T-helper 1 cell (primary cell): Measurements from ENCODE around the gene RMC1.
"Not testable (repeated sequence)": the region's sequence is repeated elsewhere in the genome, so short reads cannot be mapped to it uniquely, and the experiment has no call there.

ENCODE experiments used
- DNase-seq, 5 donors: peaks; one replicate each; pipeline ENCODE4 v3.0.0-alpha.2; 2012 to 2020

RMC1 gene

DNA sequence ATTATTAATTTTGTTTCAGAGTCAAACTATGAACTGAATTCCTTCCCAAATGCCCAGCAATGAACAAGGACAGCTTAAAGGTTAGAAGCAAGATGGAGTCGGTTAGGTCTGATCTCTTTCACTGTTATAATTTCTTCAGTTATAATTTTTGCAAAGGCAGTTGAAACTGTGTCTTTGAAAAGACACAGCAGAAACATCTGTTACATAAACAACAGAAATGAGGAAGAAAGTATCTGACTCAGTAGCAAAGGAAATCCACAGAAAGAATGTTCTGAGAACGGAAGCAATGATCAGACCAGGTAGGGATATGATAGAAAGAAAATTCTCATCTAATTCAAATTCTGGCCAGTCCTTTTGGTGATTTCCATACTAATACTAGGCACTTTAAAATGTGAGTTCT is 5.2 kb upstream of the RMC1 start:
- DNase-seq: no peak

DNA sequence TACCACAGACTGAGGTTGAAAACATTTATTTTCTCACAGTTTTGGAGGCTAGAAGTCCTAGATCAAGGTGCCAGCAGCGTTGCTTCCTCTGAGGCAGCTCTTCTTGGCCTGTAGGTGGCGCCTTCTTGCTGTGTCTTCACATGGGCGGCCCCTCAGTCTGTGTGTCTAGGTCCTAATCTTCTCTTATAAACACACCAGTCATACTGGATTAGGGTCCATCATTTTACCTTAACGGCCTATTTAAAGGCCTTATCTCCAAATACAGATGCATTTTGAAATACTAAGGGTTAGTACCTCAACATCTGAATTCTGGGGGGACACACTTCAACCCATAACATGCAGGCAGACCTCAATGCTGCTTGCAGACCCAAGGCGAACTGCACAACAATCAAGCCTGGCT is 4.4 kb upstream of the RMC1 start:
- peak; percentile 35 to 79 (median 59) for DNase-seq

DNA sequence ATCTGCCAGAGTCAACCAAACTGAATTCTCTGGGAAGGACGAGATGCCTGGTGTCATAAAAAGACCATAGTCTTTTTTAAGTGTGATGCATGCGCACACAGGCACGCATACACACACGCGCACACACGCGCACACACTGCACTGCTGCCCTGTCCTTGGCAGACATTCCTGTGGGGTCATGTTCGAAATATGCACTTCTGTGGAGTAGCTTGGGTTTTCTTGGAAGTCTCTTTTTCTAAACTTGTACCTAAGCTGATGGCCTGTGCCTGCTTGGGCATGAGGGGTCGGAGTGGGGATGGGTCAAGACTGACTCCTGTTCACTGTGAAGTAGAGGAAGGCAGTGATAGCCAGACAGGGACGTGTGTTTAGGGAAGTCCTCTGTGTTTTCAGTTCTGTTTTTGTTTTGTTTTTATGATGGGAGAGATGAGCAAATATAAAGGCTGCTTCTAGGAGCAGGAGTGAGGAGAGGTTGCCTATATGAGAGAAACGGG is 4.0 kb upstream of the RMC1 start:
- no peak for DNase-seq

DNA sequence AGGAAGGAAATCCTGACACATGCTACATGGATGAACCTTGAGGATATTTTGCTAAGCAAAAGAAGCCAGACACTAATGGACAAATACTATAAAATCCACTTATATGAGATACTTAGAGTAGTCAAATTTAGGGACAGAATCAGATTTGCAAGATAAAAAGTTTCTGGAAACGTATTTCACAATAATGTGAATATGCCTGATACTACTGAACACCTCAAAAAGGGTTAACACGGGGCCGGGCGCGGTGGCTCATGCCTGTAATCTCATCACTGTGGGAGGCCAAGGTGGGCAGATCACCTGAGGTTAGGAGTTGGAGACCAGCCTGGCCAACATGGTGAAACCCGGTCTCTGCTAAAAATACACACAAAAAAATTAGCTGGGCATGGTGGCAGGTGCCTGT is 1.7 kb upstream of the RMC1 start:
- DNase-seq: no peak

DNA sequence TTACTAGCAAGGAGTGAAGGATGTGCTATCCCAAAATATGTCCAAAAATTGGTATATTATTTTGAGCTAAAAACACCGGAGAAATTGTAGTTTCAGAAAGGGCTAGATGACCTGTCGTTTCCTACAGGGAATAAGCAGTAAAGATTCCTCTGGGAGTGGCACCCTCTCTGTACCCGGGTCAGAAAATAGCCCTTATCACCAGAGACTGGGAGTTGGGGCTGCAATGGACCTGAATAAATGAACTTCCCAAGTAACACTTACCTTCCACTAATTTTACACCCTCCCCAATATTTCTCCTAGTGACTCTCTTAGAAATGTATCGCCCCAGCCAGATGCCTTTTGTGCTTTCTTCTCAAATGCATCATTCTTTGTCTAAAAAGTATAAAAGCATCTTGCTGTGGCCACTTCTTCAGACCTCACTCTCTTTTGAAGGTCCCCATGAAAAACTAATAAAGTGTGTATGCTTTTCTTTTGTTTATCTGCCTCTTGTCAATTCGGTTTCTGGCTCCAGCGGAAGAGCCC is 734 bp upstream of the RMC1 start:
- no peak for DNase-seq

DNA sequence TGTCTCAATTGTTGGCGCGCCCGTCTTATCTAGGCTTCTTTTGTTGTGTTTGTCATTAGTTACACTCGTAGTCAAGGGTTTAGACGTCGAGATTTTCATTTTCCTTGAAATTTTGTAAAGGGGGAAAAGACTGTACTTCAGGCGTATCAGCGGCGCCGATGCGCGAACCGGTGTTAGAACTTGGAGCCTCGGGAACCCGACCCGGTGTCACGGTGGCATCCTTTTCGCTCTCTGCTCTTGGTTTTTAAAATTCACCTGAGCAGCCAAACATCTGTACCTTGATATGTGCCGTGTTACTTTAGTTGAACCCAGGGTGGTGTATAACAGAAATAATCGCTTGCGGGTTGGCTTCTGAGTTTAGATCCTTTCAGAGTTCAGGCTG is 643 bp downstream of the RMC1 start:
- DNase-seq: peak in 1 of 5 donors; percentile 10

DNA sequence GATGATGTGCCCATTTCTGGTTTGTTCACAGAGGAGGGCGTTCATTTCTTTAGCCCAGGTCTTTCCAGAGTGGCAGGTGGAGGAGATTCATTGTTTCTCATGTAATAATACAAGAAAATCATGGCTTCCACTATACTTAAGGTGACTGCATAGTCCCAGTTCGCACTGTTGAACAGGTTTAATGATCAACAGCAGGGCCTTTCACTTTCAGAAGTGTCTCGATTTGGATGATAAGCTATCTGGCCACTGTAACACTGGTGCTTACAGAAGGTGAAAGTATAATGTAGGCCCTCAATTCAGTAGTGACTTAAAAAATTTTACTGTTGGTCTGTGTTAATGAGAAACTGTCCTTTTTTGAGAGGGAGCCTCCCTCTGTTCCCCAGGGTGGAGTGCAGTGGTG is 1.4 kb downstream of the RMC1 start:
- peak in 1 of 5 donors; percentile 53 for DNase-seq

DNA sequence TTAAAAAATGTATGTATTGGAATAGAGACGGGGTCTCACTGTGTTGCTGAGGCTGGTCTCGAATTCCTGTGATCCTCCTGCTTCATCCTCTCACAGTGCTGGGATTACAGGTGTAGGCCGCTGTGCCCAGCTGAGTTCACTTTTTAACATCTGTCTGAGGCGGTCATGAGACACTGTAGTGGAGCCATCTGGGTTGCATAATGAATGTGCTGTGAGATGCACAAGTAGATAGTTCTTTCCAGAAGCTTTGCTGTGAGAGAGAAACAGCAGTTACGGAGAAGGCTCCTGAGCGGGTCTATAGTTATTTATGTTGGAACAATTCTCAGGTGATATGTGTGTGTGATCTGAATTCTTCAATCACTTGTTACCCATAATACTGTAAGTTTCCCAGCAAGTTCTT is 3.1 kb downstream of the RMC1 start:
- no peak for DNase-seq

DNA sequence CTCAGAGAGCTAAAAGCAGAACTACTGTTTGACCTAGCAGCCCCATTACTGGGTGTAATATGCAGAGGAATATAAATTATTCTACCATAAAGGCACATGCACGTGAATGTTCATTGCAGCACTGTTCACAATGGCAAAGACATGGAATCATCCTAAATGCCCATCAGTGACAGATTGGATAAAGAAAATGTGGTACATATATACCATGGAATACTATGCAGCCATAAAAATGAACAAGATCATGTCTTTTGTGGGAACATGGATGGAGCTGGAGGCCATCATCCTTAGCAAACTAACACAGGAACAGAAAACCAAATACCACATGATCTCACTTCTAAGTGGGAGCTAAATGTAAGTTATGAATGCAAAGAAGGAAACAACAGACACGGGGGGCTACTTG is 7.6 kb downstream of the RMC1 start:
- DNase-seq: not testable (repeated sequence)

DNA sequence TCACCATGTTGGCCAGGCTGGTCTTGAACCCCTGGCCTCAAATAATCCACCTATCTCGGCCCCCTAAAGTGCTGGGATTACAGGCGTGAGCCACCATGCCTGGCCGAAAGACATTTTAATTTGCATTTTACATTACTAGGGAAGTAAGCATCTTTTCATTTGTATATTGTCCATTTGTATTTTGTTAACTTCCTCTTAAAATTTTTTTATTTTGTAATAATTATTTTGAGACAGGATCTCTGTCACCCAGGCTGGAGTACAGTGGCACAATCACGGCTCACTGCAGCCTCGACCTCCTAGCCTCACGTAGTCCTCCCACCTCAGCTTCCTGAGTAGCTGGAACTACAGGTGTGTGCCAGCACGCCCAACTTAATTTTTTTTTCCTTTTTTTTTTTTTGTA is 8.9 kb downstream of the RMC1 start:
- not testable (repeated sequence) for DNase-seq

DNA sequence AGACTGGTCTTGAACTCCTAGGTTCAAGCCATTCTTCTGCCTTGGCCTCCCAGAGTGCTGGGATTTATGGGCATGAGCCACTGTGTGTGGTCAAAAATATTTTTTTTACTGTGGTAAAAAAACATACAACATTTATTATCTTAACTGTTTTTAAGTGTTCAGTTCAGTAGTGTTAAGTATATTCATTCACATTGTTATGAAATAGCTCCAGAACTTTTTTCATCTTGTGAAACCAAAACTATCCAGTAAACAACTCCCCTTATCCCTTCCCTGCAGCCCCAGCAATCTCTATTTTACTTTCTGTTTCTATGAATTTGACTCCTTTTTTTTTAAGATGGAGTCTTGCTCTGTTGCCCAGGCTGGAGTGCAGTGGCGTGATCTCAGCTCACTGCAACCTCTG is 9.3 kb downstream of the RMC1 start:
- no peak for DNase-seq

DNA sequence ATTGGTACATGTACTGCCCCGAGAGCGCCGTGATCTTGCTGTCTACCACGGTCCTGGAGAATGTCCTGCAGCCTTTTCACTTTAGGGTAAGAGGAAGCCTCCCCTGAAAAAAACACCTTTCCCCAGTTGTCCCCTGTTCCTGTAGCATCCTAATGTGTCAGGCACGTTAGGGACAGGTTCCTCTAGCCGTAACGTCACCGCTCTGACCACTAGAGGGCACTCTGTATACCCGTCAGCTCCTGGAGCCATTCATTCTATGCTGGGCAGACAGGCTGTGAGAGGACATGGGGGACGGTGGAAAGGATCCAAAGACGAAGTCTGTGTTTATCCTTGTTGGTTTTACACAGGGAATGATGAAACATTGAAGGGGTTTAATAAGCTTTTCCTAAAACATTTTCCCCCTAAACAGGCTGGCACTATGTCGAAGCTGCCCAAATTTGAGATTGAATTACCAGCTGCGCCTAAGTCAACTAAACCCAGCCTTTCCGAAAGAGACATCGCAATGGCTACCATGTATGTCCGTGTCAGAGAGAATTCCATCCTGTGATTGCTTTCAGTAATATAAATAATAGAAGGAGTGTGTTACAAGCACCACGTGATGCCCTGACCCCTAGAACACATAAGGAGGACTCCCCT is 12.7 kb downstream of the RMC1 start:
- peak; percentile 49 to 76 (median 66) for DNase-seq

DNA sequence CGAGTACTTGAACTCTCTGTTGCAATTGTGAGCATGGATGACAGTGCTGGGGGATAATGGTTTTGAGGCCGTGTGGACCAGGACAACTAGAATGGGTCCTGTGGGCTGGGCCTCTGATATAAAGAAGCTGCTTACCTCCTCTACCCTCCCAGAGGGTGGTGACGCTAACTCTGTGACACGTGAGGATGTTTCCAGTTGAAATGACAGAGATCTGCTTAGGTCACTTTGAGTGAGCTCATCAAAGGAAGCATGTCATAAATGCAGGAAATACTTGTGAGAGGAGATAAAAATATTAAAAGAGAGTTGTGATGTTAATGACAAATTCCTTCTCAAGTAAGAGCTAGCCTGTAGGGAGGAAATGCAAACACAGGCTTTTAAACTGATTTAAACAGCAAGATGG is 16.4 kb downstream of the RMC1 start:
- no peak for DNase-seq

DNA sequence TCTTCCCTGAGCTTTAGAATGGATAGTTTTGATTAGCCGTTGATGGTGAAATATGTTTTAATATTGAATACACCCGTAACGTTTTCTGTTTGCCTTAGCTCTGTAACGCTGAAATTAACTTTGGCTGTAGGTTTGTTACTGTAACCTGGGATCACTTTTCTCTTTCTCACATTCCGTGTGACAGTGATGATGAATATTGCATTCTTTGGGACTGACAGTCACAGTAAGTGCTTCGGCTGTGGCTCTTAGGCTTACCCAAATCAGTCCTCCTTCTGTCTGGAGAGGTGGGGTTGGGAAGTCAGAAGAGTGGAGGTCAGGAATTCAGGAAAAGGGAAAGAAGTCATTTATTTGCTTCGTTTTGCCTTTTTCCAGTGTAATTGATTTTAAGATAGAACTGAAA is 18.0 kb downstream of the RMC1 start:
- DNase-seq: no peak

DNA sequence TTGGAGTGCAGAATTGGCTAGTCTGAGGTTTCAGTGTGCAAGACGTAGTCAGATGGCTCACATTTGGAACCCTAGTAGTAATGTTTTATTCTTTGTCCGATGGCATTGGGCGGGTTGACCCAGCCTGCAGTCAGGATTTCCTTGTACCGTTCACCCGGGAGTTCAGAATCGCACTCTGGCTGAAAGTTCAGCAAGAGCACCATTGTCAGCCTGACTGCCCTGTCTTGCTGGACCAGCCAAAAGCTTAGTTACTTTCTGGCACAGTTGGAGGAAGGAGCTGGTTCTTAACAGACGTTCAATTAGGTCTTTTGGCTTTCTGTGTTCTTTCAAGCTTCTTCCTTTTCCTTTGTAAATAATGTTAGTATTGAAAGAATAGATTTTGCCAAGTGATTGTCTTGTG is 18.6 kb downstream of the RMC1 start:
- DNase-seq: no peak

DNA sequence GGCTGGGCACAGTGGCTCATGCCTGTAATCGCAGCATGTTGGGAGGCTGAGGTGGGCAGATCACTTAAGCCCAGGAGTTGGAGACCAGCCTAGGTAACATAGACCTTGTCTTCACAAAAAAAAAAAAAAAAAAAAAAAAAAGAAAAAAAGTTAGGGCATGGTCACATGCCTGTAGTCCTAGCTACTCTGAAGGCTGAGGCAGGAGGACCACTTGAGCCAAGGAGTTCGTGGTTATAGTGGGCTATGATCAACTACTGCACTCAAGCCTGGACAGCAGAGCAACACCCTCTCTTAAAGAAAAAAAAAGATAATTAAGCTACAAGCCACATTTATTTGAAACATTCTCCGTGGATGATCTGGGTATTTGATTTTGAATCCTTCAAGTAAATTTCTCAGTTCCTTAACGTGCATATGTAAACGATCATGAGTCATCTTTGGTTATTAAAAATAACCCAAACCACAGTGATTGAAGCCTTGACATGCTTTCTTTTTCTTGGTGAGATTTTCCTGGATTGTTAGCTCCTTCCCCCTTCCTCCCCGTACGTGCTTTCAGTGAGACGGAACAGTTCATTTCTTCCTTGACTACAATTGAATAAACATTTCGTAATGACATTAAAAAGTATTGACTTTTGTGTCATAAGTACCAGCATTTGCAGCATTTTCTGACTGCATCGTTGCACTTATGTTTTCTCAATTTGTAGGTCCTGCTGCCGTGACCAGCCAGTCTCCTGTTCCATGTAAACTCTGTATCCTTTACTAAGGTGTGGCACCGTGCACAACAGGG is 20.3 kb downstream of the RMC1 start:
- DNase-seq: no peak

DNA sequence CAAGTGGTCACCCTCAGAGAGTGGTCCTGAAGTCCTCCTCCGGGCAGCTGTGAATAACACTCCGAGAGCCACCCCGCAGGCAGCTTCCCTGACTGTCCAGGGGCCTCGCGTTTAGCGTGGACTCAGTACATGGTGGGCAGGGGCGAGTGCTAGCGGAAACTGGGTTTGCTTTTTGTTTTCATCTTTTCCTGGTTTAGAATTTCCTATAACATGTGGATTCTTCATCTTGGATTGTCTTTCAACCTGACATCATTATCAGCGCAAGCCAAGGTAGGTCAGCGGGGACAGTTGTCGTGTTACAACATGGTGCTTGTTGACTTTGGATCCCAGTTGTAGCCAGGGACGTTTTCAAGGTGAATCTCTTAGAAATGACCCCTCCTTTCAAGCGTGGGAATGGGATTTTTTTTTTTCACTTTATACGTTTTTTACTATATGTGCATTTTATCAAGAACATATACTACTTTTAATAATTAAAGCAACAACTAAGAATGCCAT is 20.9 kb downstream of the RMC1 start:
- DNase-seq: no peak

DNA sequence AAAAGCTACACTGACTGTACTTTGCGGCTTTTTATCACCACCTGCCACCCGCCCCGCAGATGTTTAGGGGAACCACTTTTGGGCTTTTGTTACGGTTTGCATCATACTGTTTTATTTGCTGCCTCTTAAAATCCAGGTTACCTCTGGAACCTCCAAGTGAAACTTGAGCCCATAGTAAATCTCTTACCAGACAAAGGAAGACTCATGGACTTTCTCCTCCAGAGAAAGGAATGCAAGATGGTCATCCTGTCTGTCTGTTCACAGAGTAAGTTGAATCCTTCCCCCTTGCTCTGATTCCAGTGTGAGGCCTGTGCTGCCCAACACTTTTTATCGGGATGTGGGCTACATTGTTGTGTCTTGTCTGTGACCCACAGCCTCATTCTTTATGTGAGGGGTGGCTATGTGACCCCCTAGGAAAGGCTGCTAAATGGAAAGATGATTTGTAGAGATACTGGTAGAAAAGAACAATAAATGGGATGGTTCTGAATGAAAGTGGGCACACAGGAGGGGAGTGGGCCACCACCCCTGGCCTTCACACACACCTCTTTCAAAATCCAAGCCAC is 23.3 kb downstream of the RMC1 start:
- no peak for DNase-seq

DNA sequence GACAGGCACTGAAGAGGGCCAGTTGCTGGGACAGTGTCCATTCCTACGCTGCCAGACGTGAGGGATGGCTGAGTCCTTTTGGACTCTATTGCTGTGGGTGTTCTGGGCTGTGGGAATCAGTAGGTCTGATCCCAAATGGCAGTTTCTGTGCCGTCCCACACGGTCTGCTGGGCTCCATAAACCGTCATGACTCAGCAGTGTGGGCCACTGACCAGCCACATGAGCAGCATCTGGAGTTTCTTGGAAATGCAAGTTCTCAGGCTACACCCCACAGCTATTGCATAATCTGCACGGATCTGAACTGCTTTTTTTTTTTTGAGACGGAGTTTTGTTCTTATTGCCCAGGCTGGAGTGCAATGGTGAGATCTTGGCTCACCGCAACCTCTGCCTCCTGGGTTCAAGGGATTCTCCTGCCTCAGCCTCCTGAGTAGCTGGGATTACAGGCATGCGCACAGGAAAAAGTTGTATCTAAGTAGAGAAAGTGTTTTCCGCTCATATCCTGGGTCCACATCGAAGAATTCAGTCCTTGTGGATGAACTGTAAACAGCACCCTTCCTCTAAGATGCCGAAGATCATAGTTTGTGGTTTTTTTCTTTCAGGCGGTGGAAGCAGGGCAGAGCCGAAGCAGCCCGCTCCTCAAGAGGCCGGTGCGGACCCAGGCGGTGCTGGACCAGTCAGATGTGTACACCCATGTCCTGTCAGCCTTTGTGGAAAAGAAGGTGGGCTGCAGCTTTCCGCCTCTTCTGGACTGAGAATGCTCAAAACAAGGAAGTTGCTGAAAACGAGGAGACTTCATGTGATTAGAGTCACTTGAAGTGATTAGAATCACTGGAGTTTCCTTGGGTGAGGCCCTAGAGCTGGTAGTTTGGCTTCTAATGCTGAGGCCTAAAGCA is 25.5 kb downstream of the RMC1 start:
- DNase-seq: no peak

DNA sequence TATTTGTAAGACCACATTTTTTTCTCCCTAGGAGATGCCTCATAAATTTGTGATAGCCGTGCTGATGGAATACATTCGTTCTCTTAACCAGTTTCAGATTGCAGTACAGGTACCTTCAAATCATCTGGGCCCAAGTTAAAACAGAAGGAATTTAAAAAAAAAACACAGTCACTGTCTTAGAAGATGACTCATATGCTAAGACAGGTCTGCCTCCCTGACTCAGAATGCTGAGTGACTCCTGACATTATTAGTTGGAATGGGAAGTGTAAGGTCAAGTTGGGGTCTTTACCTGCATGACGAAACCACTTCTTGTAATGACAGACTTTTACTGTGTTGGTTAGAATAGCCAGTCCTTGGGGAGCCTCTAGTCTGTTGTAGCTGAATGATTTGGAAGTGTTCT is 26.3 kb downstream of the RMC1 start:
- DNase-seq: no peak

DNA sequence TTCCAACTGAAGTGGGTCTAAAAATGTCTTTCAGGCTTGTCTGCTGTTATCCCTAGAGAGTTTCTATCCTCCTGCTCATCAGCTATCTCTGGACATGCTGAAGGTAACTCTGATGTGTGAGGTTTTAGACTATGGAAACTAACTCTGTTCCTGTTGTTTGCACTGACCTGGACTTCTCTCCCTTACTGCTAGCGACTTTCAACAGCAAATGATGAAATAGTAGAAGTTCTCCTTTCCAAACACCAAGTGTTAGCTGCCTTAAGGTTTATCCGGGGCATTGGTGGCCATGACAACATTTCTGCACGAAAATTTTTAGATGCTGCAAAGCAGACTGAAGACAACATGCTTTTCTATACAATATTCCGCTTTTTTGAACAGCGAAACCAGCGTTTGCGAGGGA is 26.9 kb downstream of the RMC1 start:
- no peak for DNase-seq

DNA sequence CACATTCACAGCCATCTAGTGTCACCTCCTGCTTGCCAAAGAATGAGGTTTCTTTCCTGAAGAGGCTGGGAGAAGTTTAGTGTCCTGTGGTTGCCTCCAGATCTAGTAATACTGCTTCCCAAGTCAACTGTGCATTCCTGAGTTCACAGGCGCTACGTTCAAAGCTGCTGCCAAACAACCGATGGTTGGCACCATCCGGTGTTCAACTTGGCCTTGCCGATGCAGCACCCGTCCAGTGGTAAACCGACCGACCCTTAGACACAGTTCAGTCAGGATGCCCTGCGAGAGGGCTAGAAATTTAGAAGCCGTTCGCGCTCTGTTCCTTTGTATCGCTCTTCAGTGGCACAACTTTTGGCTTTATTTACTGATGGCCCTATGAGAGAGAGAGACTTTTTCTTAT is 28.6 kb downstream of the RMC1 start:
- DNase-seq: no peak

DNA sequence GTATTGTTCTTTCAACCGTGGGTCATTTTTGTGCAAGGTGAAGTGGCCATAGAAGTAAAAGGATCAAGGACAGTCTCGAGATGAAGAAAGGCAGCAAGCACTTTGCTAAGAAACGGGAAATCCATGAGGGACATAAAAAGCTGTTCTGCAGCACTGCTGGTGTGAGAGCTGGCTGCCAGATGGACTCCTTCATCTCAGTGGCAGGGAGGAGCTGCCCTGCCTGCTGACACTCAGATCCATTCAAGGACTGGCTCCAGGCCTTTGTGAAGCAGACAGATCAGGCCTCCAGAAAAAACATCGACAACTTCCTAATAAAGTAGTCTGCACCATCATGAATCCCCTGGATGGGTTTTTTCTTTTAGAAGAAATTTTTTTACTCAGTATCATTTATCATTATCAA is 29.5 kb downstream of the RMC1 start:
- no peak for DNase-seq
